Transverse colon (tissue), 4 donors: ENCODE data around the gene NTNG1. TPM values are rescaled to one million over a fixed set of nuclear protein-coding genes. Genes with fewer than 3 reads are reported as not detected.

Source experiments
- DNase-seq: peaks from one replicate; pipeline ENCODE4 v3.0.0-alpha.2; 2019
- H3K27ac ChIP-seq, 4 donors: fragments of 200-600 bp; sonication (generic); 2 replicates each; pipeline ENCODE4 v1.5.1; 2016 to 2018; ENCODE audit warnings: inconsistent platforms in 4 of 4
- H3K27me3 ChIP-seq: fragments of 200-600 bp; sonication (generic); 2 replicates; pipeline ENCODE4 v1.5.1; 2017; ENCODE audit warnings: inconsistent platforms
- H3K36me3 ChIP-seq, 4 donors: fragments of 200-600 bp; sonication (generic); 2 replicates each; pipeline ENCODE4 v1.5.1; 2017 to 2019; ENCODE audit warnings: inconsistent platforms in 4 of 4
- H3K4me1 ChIP-seq, 4 donors: fragments of 200-600 bp; sonication (generic); 2 replicates each; pipeline ENCODE4 v1.5.1; 2017 to 2020; ENCODE audit warnings: inconsistent platforms in 4 of 4
- H3K4me3 ChIP-seq, 4 donors: fragments of 200-600 bp; sonication (generic); 1 replicate in 1 of 4; 2 replicates in 3 of 4; pipeline versions ENCODE4 v1.5.1 to v1.6.1; 2017 to 2019; ENCODE audit warnings: inconsistent platforms in 4 of 4
- H3K9me3 ChIP-seq, 2 donors: fragments of 200-600 bp; sonication (generic); 2 replicates each; pipeline ENCODE4 v1.5.1; 2017 to 2019; ENCODE audit warnings: inconsistent platforms in 2 of 2
- EP300 ChIP-seq: sonication (generic); formaldehyde crosslinking; IDR thresholded peaks from one replicate; pipeline ENCODE4 v1.6.1; 2017; ENCODE audit warnings: antibody characterized with exemption, low read depth
- POLR2A ChIP-seq: fragments of 450-650 bp; IDR thresholded peaks from one replicate; pipeline ENCODE4 v1.6.1; 2016; ENCODE audit warnings: antibody characterized with exemption, mild to moderate bottlenecking, moderate library complexity
- POLR2AphosphoS5 ChIP-seq, 3 donors: sonication (generic); formaldehyde crosslinking; IDR thresholded peaks; one replicate each; pipeline ENCODE4 v1.6.1; 2016; ENCODE audit warnings: antibody characterized with exemption in 3 of 3
- WGBS, 2 donors: methylation state at CpG; one replicate each; pipeline ENCODE4 v1.1.5; 2018; ENCODE audit warnings: low coverage in 1 of 2; 5-methylcytosine and 5-hydroxymethylcytosine counted together
- in situ Hi-C, 4 donors: fragments of 200-750 bp; cut with MboI; loops; one replicate each; pipeline versions ENCODE4 v1.15.0 to v1.15.1; 2017; ENCODE audit warnings: low sequenced_read_pairs in 3 of 4, low pct_ligation_motif_present in 1 of 4, low pct_unique_long_range_greater_than_20kb in 1 of 4
- intact Hi-C: fragments of 100-400 bp; cut with DNase I; formaldehyde crosslinking; loops from one replicate; pipeline ENCODE4 v1.15.1; 2023; ENCODE audit warnings: low total_unique reads
- total RNA-seq, 4 donors: library from RNA; depleted of rRNA; stranded (reverse); fragments of >200 nt; gene quantifications; one replicate each; pipeline ENCODE4 v1.1.0, GENCODE V29; 2016
- TF ChIP-seq, protein P1 (sequence below), 5 experiments: fragments of 200-600 bp in 3 of 5; fragments of 450-650 bp in 2 of 5; sonication (generic) in 3 of 5; IDR thresholded peaks; 1 replicate in 2 of 5; 2 replicates in 3 of 5; pipeline ENCODE4 v1.5.1; 2016 to 2017; ENCODE audit warnings: antibody characterized with exemption in 5 of 5, inconsistent platforms in 3 of 5, mild to moderate bottlenecking in 2 of 5, moderate library complexity in 1 of 5

NTNG1 gene
- total RNA-seq, 4 donors from 2014 or later: 1.8 to 6.4 (median 3.5) TPM; not detected in 1

DNA sequence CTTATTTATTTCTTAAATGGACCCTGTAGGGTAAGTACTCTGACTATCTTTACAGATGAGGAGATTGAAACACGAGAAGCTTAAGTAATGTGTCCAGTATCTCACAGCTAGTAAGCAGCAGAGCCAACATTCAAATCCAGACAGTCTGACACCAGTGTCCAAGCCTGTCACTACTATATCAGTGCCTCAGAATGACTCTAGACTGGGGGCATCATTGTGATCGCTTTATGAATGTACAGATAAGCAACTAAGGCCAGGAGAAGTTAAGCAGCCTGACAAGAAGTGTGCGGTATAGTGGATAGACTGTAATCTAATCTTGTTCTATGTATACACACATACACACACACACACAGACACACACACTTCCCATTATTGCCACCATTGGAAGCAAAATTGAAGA lies 158.7 kb downstream of the NTNG1 start:
- intact Hi-C loops (no loop called here), in situ Hi-C loops (loop anchor here in 1 of 4 donors (25.0 kb wide), 1 partner anchor 463 kb away; no protein-coding TSS in a partner anchor)
- H3K4me3 ChIP-seq: no peak overlapping the region
- TF ChIP-seq, protein P1, sequence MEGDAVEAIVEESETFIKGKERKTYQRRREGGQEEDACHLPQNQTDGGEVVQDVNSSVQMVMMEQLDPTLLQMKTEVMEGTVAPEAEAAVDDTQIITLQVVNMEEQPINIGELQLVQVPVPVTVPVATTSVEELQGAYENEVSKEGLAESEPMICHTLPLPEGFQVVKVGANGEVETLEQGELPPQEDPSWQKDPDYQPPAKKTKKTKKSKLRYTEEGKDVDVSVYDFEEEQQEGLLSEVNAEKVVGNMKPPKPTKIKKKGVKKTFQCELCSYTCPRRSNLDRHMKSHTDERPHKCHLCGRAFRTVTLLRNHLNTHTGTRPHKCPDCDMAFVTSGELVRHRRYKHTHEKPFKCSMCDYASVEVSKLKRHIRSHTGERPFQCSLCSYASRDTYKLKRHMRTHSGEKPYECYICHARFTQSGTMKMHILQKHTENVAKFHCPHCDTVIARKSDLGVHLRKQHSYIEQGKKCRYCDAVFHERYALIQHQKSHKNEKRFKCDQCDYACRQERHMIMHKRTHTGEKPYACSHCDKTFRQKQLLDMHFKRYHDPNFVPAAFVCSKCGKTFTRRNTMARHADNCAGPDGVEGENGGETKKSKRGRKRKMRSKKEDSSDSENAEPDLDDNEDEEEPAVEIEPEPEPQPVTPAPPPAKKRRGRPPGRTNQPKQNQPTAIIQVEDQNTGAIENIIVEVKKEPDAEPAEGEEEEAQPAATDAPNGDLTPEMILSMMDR (IDR thresholded peaks at IDR 0.05): no peak
- TF ChIP-seq POLR2AphosphoS5 (IDR thresholded peaks at IDR 0.05) (no peak), EP300 (no peak), POLR2A (no peak)
- no peak overlapping the region for H3K27ac ChIP-seq
- no peaks in the 10 kb centered on the region for H3K4me1 ChIP-seq
- WGBS, 2 donors: 64 to 72% methylated on average over 3 of the region's 3 CpGs
- H3K9me3 ChIP-seq: no peaks in the 10 kb centered on the region
- no peaks in the 10 kb centered on the region for H3K27me3 ChIP-seq
- DNase-seq: no peak
- H3K36me3 ChIP-seq: no peaks in the 10 kb centered on the region

DNA sequence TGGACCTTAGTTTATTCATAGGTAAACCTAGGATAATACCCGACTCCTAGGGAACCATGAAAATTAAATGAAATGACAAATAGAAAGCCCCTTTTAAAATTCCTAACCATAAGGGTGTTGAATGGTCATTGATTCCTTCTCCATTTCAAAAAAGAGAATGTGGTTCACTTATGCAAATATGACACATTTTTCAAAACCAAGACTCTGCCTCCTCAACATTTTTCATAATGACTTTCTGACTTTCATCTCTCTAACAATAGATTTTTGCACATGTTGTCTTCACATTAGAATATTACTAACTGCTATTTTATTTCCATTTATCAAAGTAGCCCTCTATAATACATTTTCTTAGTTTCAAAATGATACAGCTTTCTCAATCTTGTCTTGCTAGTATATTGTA lies 169.1 kb downstream of the NTNG1 start:
- Histone ChIP-seq H3K27me3 (no peaks in the 10 kb centered on the region), H3K27ac (no peak overlapping the region), H3K4me1 (no peaks in the 10 kb centered on the region), H3K9me3 (no peaks in the 10 kb centered on the region), H3K4me3 (no peak overlapping the region), H3K36me3 (no peaks in the 10 kb centered on the region)
- in situ Hi-C loops: no loop called here
- WGBS, 2 donors: 58 to 75% methylated on average over 1 of the region's 1 CpG
- no peak for TF ChIP-seq EP300
- TF ChIP-seq, protein P1 (IDR thresholded peaks at IDR 0.05): no peak
- TF ChIP-seq POLR2A: no peak
- no peak for TF ChIP-seq POLR2AphosphoS5 (IDR thresholded peaks at IDR 0.05)
- intact Hi-C loops: no loop called here
- no peak for DNase-seq

DNA sequence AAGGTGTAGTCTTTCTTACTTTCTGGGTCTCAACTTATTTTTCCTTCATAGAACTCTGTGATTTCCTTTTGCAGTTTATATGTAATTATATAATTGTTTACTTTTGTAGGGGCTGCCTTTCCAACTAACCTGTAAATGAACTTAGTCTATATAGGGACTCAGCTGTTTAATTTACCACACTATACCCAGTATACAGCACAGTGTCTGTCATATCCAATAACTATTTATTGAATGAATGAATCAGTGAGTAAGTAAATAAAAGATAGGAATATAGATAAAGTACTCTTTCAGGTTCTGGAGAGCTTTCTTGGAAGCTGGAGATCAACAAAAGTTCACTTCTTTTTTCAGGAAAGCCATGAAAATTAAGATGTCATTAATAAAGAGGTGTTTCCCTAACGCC lies 174.8 kb downstream of the NTNG1 start:
- Histone ChIP-seq H3K27me3 (no peaks in the 10 kb centered on the region), H3K27ac (no peak overlapping the region), H3K36me3 (no peaks in the 10 kb centered on the region), H3K4me3 (no peak overlapping the region), H3K9me3 (no peaks in the 10 kb centered on the region), H3K4me1 (no peaks in the 10 kb centered on the region)
- intact Hi-C loops (no loop called here), in situ Hi-C loops (no loop called here)
- no peak for DNase-seq
- 0% methylated on average over 1 of the region's 1 CpG for WGBS, 2 donors
- TF ChIP-seq, protein P1 (IDR thresholded peaks at IDR 0.05): no peak
- no peak for TF ChIP-seq POLR2AphosphoS5 (IDR thresholded peaks at IDR 0.05)
- no peak for TF ChIP-seq EP300
- no peak for TF ChIP-seq POLR2A

DNA sequence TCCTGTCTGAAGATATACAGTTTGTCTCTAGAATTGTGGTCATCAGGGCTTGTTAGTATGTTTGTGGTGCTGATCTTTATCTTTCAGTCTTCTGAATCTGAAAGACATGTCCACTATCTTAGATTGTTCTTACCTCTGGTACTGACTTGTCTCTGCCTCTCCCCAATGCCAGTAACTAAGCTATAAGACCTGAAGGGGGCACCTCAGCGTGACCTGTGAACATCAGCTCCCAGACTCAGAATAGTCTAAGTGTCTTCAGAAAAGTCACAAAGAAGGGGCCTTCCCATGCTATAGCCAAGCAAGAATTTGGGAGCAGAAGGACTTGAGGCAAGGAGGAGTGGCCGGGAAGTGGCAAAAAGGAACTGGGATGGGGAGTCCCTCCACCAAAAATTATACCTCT lies 178.1 kb downstream of the NTNG1 start:
- WGBS, 2 donors: 64 to 65% methylated on average over 2 of the region's 2 CpGs
- TF ChIP-seq, protein P1 (IDR thresholded peaks at IDR 0.05): no peak
- TF ChIP-seq EP300: no peak
- TF ChIP-seq POLR2A: no peak
- no peak for TF ChIP-seq POLR2AphosphoS5 (IDR thresholded peaks at IDR 0.05)
- H3K36me3 ChIP-seq: no peaks in the 10 kb centered on the region
- no peaks in the 10 kb centered on the region for H3K27me3 ChIP-seq
- intact Hi-C loops: no loop called here
- no peak for DNase-seq
- H3K27ac ChIP-seq: no peak overlapping the region
- no peaks in the 10 kb centered on the region for H3K4me1 ChIP-seq
- H3K9me3 ChIP-seq: no peaks in the 10 kb centered on the region
- in situ Hi-C loops: no loop called here
- no peak overlapping the region for H3K4me3 ChIP-seq
